Astrocyte (in vitro differentiated cells and primary cell): ENCODE data around the gene CLK4. TPM values are rescaled to one million over a fixed set of nuclear protein-coding genes. Genes with fewer than 3 reads are reported as not detected.

ENCODE experiments used
- DNase-seq: peaks from one replicate; pipeline ENCODE4 v3.0.0-alpha.2; 2010; ENCODE audit warnings: low read depth
- FAIRE-seq: peaks from 2 replicates; lab custom pipeline; 2011; peaks lifted over from hg19 to GRCh38; lab: Jason Lieb, UNC
- H2AFZ ChIP-seq: 2 replicates; pipeline ENCODE4 v1.6.0; 2012; ENCODE audit warnings: low read depth, low read length, inconsistent platforms
- H3K27ac ChIP-seq: 2 replicates; pipeline ENCODE4 v1.5.1; 2011; ENCODE audit warnings: low read depth, low read length, inconsistent platforms
- H3K27me3 ChIP-seq: 2 replicates; pipeline ENCODE4 v1.6.0; 2011; ENCODE audit warnings: low read length, inconsistent platforms; ENCODE audit not compliant: insufficient read depth
- H3K36me3 ChIP-seq: 2 replicates; pipeline ENCODE4 v1.5.1; 2011; ENCODE audit warnings: low read length, inconsistent platforms; ENCODE audit not compliant: insufficient read depth
- H3K4me1 ChIP-seq: 2 replicates; pipeline ENCODE4 v1.5.1; 2011; ENCODE audit warnings: low read length, inconsistent platforms; ENCODE audit not compliant: insufficient read depth
- H3K4me2 ChIP-seq: 2 replicates; pipeline ENCODE4 v1.6.0; 2012; ENCODE audit warnings: low read length, inconsistent platforms
- H3K4me3 ChIP-seq: 2 replicates; pipeline ENCODE4 v1.5.1; 2011; ENCODE audit warnings: low read depth, mild to moderate bottlenecking, low read length, inconsistent platforms; ENCODE audit not compliant: insufficient read depth
- H3K79me2 ChIP-seq: 2 replicates; pipeline ENCODE4 v1.6.0; 2012; ENCODE audit warnings: mild to moderate bottlenecking, low read length, inconsistent platforms; ENCODE audit not compliant: insufficient read depth
- H3K9ac ChIP-seq: 2 replicates; pipeline ENCODE4 v1.6.0; 2012; ENCODE audit warnings: mild to moderate bottlenecking, low read length, inconsistent platforms
- H3K9me3 ChIP-seq: 2 replicates; pipeline ENCODE4 v1.5.1; 2012; ENCODE audit warnings: low read depth, mild to moderate bottlenecking, low read length, inconsistent platforms; ENCODE audit not compliant: insufficient read depth
- H4K20me1 ChIP-seq: 2 replicates; pipeline ENCODE4 v1.6.0; 2012; ENCODE audit warnings: low read length, inconsistent platforms; ENCODE audit not compliant: insufficient read depth
- H3K27ac Mint-ChIP-seq: one replicate; pipeline ENCODE4 v1.8.0; 2021; ENCODE audit warnings: mild to moderate bottlenecking, mixed read lengths; ENCODE audit not compliant: unreplicated experiment
- H3K27me3 Mint-ChIP-seq: one replicate; pipeline ENCODE4 v1.8.0; 2021; ENCODE audit warnings: low read depth, mixed read lengths; ENCODE audit not compliant: unreplicated experiment
- H3K36me3 Mint-ChIP-seq: one replicate; pipeline ENCODE4 v1.8.0; 2021; ENCODE audit warnings: low read depth, mixed read lengths; ENCODE audit not compliant: unreplicated experiment
- H3K4me1 Mint-ChIP-seq: one replicate; pipeline ENCODE4 v1.8.0; 2021; ENCODE audit warnings: low read depth, mixed read lengths; ENCODE audit not compliant: unreplicated experiment
- H3K4me3 Mint-ChIP-seq: one replicate; pipeline ENCODE4 v1.8.0; 2021; ENCODE audit warnings: mild to moderate bottlenecking, moderate library complexity, mixed read lengths; ENCODE audit not compliant: unreplicated experiment
- H3K9me3 Mint-ChIP-seq: one replicate; pipeline ENCODE4 v1.8.0; 2021; ENCODE audit warnings: mild to moderate bottlenecking, mixed read lengths; ENCODE audit not compliant: unreplicated experiment
- CTCF ChIP-seq: IDR thresholded peaks from 2 replicates; pipeline ENCODE4 v1.5.1; 2011; ENCODE audit warnings: low read depth, mild to moderate bottlenecking, inconsistent platforms, low read length, moderate library complexity; ENCODE audit not compliant: insufficient read depth
- EZH2 ChIP-seq: IDR thresholded peaks from 2 replicates; pipeline ENCODE4 v1.6.1; 2012; ENCODE audit warnings: mild to moderate bottlenecking, low read length, inconsistent platforms; ENCODE audit not compliant: insufficient read depth
- total RNA-seq: library from RNA; stranded (reverse); gene quantifications from 2 replicates; pipeline ENCODE4 v1.2.1, GENCODE V29; 2021

The CLK4 gene
- total RNA-seq, 1 donor from 2014 or later: 16.5 TPM

GRCh38 chr5:178673801-178674295, 47.0 kb upstream of the CLK4 start:
- Mint-ChIP-seq H3K4me1 (peaks cover 10% of the 10 kb centered on the region), H3K27ac (peak overlapping the region; percentile 62), H3K4me3 (peak overlapping the region; percentile 56), H3K27me3 (peaks cover 7% of the 10 kb centered on the region), H3K9me3 (peaks cover 23% of the 10 kb centered on the region), H3K36me3 (no peaks in the 10 kb centered on the region)
- no peaks in the 10 kb centered on the region for H4K20me1 ChIP-seq
- H3K4me1 ChIP-seq: no peaks in the 10 kb centered on the region
- no peak overlapping the region for H3K9ac ChIP-seq
- no peaks in the 10 kb centered on the region for H3K36me3 ChIP-seq
- DNase-seq (no peak), FAIRE-seq (no peak)
- H3K27me3 ChIP-seq: no peaks in the 10 kb centered on the region
- no peak overlapping the region for H3K4me3 ChIP-seq
- H3K4me2 ChIP-seq: no peak overlapping the region
- H2AFZ ChIP-seq: no peak overlapping the region
- TF ChIP-seq EZH2: no peak
- no peak for TF ChIP-seq CTCF
- H3K27ac ChIP-seq: no peak overlapping the region
- H3K9me3 ChIP-seq: peaks cover 7% of the 10 kb centered on the region
- H3K79me2 ChIP-seq: no peaks in the 10 kb centered on the region

GRCh38 chr5:178672630-178673029, 45.8 kb upstream of the CLK4 start:
- Mint-ChIP-seq H3K4me1 (peaks cover 10% of the 10 kb centered on the region), H3K36me3 (no peaks in the 10 kb centered on the region), H3K4me3 (no peak overlapping the region), H3K9me3 (peaks cover 21% of the 10 kb centered on the region), H3K27ac (no peak overlapping the region), H3K27me3 (peaks cover 7% of the 10 kb centered on the region)
- no peak for DNase-seq
- H3K79me2 ChIP-seq: no peaks in the 10 kb centered on the region
- no peak overlapping the region for H3K9ac ChIP-seq
- peaks cover 3% of the 10 kb centered on the region for H3K9me3 ChIP-seq
- H3K36me3 ChIP-seq: no peaks in the 10 kb centered on the region
- H3K4me2 ChIP-seq: no peak overlapping the region
- no peak overlapping the region for H2AFZ ChIP-seq
- FAIRE-seq: no peak
- TF ChIP-seq EZH2: no peak
- TF ChIP-seq CTCF: no peak
- H3K27ac ChIP-seq: no peak overlapping the region
- H3K4me1 ChIP-seq: no peaks in the 10 kb centered on the region
- no peaks in the 10 kb centered on the region for H4K20me1 ChIP-seq
- H3K4me3 ChIP-seq: no peak overlapping the region
- H3K27me3 ChIP-seq: no peaks in the 10 kb centered on the region

GRCh38 chr5:178671602-178672144, 44.8 kb upstream of the CLK4 start:
- H3K4me3 Mint-ChIP-seq: no peak overlapping the region
- TF ChIP-seq CTCF (no peak), EZH2 (no peak)
- FAIRE-seq: no peak
- DNase-seq: no peak
- Histone ChIP-seq H3K27ac (no peak overlapping the region), H3K9ac (no peak overlapping the region), H3K4me3 (no peak overlapping the region), H3K9me3 (peaks cover 3% of the 10 kb centered on the region), H3K27me3 (no peaks in the 10 kb centered on the region), H3K79me2 (no peaks in the 10 kb centered on the region), H3K36me3 (no peaks in the 10 kb centered on the region), H3K4me2 (no peak overlapping the region), H3K4me1 (no peaks in the 10 kb centered on the region), H2AFZ (no peak overlapping the region), H4K20me1 (no peaks in the 10 kb centered on the region)
- peaks cover 7% of the 10 kb centered on the region for H3K27me3 Mint-ChIP-seq
- no peaks in the 10 kb centered on the region for H3K36me3 Mint-ChIP-seq
- H3K4me1 Mint-ChIP-seq: peaks cover 10% of the 10 kb centered on the region
- H3K9me3 Mint-ChIP-seq: peaks cover 27% of the 10 kb centered on the region
- H3K27ac Mint-ChIP-seq: no peak overlapping the region
